Right atrium auricular region (tissue), 2 donors: ENCODE results near the gene AMBRA1. TPM values are rescaled to one million over a fixed set of nuclear protein-coding genes. Genes with fewer than 3 reads are reported as not detected.

ENCODE experiments used
- DNase-seq: peaks from one replicate; pipeline ENCODE4 v3.0.0-alpha.2; 2019; ENCODE audit warnings: low spot score
- H3K27ac ChIP-seq, 2 donors: fragments of 200-600 bp; sonication (generic); 1 replicate in 1 of 2; 2 replicates in 1 of 2; pipeline ENCODE4 v1.5.1; 2016 to 2019
- H3K27me3 ChIP-seq, 2 donors: fragments of 200-600 bp; sonication (generic); one replicate each; pipeline versions ENCODE4 v1.5.1 to v1.6.0; 2017 to 2019
- H3K36me3 ChIP-seq: fragments of 200-600 bp; sonication (generic); one replicate; pipeline ENCODE4 v1.5.1; 2016
- H3K4me1 ChIP-seq, 2 donors: fragments of 200-600 bp; sonication (generic); one replicate each; pipeline versions ENCODE4 v1.5.1 to v1.6.0; 2017 to 2019
- H3K4me3 ChIP-seq, 2 donors: fragments of 200-600 bp; sonication (generic); 1 replicate in 1 of 2; 2 replicates in 1 of 2; pipeline ENCODE4 v1.5.1; 2017 to 2019; ENCODE audit warnings: mild to moderate bottlenecking in 1 of 2, moderate library complexity in 1 of 2
- H3K9me3 ChIP-seq, 2 donors: fragments of 200-600 bp; sonication (generic); one replicate each; pipeline ENCODE4 v1.5.1; 2019
- total RNA-seq, 2 donors: library from RNA; depleted of rRNA; stranded (reverse); fragments of >200 nt; gene quantifications; one replicate each; pipeline ENCODE4 v1.1.0, GENCODE V29; 2016
- TF ChIP-seq, protein P1 (sequence below), 2 donors: fragments of 200-600 bp; sonication (generic); IDR thresholded peaks; one replicate each; pipeline ENCODE4 v1.5.1; 2019; ENCODE audit warnings: antibody characterized with exemption in 2 of 2

The AMBRA1 gene
- total RNA-seq, 2 donors from 2014 or later: 16.8 to 22.0 TPM

DNA sequence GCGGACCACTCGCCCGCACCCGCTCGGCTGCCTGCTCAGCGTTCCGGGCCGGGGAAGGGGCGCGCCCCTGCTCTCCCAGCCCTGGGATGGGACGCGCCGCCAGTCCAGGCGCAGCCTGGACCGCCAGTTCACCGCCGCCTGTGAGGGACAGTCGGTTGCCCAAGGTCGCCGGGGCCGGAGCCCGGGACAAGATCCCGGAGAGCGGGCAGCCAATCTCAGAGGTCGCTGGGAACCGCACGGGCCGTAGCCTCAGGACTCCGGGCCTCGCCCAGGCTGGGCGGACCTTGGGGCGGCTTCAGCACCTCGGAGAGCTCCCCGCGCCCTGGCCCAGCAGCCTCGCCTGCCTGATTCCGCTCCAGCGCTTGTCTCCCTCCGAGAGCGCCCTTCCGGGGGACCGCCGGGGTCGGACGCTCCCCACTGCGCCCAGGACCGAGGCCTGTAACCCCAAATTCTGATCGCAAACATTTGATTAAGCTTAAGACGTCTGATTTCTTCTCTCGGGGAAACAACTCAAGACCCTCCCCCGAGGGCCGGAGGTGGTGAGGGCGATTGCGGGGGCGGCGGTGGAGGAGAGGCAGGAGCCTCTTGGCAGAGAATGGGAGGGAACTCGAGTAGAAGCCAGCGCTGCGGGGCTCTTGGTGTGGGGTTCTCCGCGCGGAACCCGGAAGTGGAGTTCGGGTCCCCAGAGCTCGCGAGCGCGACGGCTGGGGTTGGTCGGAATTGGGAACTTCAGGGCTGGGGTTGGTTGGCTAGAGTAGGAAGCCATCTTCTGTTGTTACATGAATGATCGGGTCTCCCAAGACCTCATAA is 201.2 kb downstream of the AMBRA1 start:
- no peak overlapping the region for H3K27ac ChIP-seq
- peaks cover 10% of the 10 kb centered on the region for H3K36me3 ChIP-seq
- TF ChIP-seq, protein P1, sequence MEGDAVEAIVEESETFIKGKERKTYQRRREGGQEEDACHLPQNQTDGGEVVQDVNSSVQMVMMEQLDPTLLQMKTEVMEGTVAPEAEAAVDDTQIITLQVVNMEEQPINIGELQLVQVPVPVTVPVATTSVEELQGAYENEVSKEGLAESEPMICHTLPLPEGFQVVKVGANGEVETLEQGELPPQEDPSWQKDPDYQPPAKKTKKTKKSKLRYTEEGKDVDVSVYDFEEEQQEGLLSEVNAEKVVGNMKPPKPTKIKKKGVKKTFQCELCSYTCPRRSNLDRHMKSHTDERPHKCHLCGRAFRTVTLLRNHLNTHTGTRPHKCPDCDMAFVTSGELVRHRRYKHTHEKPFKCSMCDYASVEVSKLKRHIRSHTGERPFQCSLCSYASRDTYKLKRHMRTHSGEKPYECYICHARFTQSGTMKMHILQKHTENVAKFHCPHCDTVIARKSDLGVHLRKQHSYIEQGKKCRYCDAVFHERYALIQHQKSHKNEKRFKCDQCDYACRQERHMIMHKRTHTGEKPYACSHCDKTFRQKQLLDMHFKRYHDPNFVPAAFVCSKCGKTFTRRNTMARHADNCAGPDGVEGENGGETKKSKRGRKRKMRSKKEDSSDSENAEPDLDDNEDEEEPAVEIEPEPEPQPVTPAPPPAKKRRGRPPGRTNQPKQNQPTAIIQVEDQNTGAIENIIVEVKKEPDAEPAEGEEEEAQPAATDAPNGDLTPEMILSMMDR (IDR thresholded peaks at IDR 0.05): peak in 1 of 2 donors; percentile 34
- H3K4me1 ChIP-seq: peaks cover 0 to 46% of the 10 kb centered on the region in 2 donors
- DNase-seq: peak; percentile 78
- no peaks in the 10 kb centered on the region for H3K9me3 ChIP-seq
- peaks cover 12 to 28% of the 10 kb centered on the region in 2 donors for H3K27me3 ChIP-seq
- H3K4me3 ChIP-seq: peak overlapping the region; percentile 30 to 55

DNA sequence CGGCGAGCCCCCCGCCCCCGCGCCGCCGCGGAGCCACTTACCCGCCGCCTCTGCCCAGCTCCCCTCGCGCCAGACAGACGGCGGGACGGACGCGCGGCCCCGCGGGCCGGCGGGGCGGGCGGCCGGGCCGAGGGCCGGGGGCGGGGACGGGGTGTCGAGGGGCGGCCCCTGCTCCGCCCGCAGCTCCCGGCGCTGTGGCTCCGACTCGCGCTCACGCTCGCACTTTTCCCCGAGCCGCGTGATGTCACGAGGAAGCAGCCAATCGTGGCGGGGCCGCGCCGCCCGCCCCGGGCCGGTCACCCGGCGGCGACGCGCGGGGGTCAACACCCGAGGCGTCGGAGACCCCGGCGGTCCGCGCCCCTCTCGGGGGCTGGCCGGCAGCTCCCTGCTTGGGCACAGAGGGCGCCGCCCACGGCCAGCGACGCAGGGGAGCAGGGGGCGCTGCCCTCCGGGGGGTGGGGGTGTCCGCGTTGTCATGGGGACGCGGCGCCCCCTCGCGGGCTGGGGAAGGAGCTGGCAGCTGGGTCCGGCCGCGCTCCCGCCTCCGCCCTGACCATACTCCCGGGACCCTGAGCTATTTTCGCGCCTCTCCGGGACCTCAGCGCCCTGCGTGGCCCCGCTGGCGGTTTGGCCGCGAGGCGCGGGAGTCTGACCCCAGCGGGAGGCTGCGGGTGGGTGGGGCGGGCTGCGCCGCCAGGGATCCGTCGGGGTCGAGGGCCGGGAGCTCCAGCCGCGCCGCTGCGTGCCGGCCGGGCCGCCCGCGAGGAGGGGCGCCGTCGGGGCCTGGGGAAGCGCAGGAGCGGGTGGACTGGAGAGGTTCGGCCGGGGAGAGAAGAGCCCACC is 202.0 kb downstream of the AMBRA1 start, which contains the start of gene CHRM4:
TSS of gene CHRM4 (minus strand) at position 199 of the 843 bp plus-strand sequence. CDS start 5,219 bp downstream, outside the sequence.
- TF ChIP-seq, protein P1 (IDR thresholded peaks at IDR 0.05): peak; percentile 21 to 43
- H3K4me3 ChIP-seq: peak within 1 kb of the TSS; percentile 30 to 55
- H3K27me3 ChIP-seq: peaks cover 12 to 28% of the 10 kb centered on the region in 2 donors
- H3K27ac ChIP-seq: no peak within 1 kb of the TSS
- peaks cover 0 to 49% of the 10 kb centered on the region in 2 donors for H3K4me1 ChIP-seq
- H3K36me3 ChIP-seq: peaks cover 1% of the 10 kb centered on the region
- H3K9me3 ChIP-seq: no peaks in the 10 kb centered on the region
- no peak for DNase-seq

DNA sequence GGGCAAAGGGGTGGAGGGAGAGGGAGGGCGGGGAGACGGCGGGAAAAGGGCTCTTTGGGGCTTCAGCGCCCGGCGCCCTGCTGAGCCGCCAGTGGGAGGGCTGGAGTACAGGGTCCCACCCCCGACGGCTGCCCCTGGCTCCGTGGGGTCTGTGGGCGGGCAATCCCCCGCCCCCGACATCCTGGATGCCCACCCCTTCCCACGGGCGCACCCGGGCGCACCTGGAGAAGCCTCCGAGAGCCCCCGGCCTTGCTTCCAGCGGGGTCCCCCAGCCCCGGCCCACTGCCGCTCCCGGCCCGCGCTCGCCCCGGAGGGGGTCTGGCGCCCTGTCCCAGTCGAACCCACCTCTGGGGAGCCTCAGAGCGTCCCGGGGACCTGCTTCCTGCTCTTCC is 202.6 kb downstream of the AMBRA1 start:
- Histone ChIP-seq H3K4me3 (peak overlapping the region in 1 of 2 donors; percentile 55), H3K27me3 (peaks cover 12 to 28% of the 10 kb centered on the region in 2 donors), H3K36me3 (no peaks in the 10 kb centered on the region), H3K4me1 (peaks cover 0 to 49% of the 10 kb centered on the region in 2 donors), H3K9me3 (no peaks in the 10 kb centered on the region), H3K27ac (no peak overlapping the region)
- no peak for DNase-seq
- TF ChIP-seq, protein P1 (IDR thresholded peaks at IDR 0.05): no peak

DNA sequence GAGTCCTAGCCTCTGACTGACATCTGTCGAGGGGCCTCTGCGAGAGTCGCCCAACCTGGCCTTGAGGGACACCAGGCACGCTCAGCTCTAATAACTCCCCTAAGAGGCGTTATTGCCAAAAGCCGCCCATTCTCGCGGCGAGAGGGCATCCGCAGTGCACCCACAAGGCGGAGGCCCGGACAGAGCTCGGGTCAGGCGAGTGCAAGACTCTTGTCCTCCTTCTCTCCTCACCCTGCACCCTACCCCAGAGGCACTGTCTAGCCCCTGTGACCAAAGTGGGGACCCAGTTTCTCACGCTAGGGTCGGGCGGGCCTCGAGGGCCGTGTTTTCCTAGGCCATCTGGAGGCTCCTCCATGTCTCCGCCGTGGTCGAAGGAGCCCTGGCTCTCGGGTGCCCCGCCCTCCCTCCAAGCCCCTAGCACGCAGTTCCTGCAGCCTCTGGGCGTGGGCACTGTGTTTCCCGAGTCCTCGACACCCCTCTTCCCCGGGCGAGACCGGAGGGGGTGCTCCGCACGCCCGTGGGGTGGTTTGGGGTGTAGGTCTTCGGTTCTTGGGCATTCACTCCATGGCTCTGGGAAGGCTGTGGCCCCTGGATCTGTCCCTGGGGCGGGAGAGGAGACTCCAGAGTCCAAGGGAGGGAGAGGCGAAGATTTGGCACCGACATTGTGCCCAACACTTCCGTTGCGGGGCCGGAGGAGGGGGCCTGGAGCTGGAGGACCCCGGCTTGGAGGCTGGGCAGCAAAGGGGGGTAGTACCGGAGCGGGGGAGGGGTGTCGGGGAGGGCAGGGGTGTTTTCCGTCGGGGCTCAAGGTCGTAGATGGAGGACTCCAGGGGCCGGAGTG is 203.3 kb downstream of the AMBRA1 start:
- H3K27me3 ChIP-seq: peaks cover 12 to 28% of the 10 kb centered on the region in 2 donors
- no peaks in the 10 kb centered on the region for H3K36me3 ChIP-seq
- H3K27ac ChIP-seq: no peak overlapping the region
- H3K9me3 ChIP-seq: no peaks in the 10 kb centered on the region
- peaks cover 0 to 49% of the 10 kb centered on the region in 2 donors for H3K4me1 ChIP-seq
- peak overlapping the region in 1 of 2 donors; percentile 55 for H3K4me3 ChIP-seq
- no peak for DNase-seq
- TF ChIP-seq, protein P1 (IDR thresholded peaks at IDR 0.05): no peak
